ENCODE results near the gene KIRREL2.

Gene KIRREL2

DNA sequence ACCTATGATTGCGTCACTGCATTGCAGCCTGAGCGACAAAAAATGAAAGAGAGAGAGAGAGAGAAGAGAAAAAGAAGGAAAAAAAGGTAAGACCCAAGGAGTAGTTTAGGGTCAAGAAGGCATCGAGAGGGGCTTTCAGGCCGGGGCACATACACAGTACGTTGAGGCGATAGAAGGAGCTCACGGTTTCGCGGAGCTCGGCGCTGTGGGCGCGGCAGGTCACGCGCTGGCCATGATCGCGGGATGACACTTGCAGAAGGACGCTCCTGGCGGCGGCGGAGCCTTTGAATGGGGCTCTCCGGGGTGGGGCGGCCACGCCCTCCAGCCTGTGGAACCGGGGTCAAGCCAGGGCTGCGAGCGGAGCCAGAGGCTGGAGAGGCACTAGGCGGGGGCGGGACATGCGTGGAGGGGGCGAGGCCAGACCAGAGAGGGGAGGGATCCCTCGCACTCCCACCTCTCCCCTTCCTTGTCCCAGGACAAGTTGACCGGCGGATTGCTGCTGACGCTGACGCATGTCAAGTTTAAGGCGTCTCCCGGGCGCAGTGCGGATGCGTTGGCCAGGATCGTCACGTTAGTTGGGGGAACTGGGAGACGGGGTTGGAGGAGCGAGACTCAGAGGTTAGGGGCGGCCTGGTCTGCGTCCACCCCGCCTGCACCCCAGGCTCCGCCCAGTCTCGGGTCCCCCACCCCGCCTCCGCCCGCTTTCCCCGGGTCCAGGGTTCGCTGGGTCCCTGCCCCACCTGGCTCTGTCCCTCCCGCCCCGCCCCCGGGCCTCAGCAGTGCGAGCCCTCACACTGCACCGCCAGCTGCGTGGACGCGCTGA, 11.3 kb upstream of the KIRREL2 start:
- no peak for DNase-seq

- DNase-seq: no peak
These were observed 10.6 kb upstream of the KIRREL2 start for GRCh38 chr19:35846038-35846668.

DNA sequence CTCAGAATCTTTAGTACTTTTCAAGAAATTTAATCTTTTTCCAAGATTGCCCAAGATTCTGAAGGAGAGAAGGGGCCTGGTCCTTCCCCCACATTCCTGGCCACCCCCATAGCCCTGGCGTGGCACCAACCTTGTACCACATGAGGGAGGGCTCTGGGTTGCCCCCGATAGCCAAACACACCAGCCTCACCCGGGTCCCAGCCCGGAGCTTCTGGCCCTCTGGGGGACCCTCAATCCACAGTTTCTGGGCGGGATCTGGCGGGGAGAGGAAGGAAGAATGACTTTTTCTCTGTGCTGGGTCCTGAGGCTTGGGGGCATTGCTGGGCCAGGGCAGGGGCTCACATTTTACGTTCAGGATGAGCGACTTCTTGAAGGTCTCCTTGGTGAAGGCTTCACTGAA, 8.8 kb upstream of the KIRREL2 start:
- DNase-seq: no peak

GRCh38 chr19:35848486-35848885, 8.2 kb upstream of the KIRREL2 start:
- no peak for DNase-seq

- DNase-seq: no peak
These were observed 7.7 kb upstream of the KIRREL2 start for GRCh38 chr19:35848919-35849505.

- peak; percentile 17 for DNase-seq
These were observed 5.3 kb upstream of the KIRREL2 start for GRCh38 chr19:35851213-35852028.

GRCh38 chr19:35852029-35852780, 4.5 kb upstream of the KIRREL2 start, which contains the start of gene NPHS1:
TSS of gene NPHS1 (minus strand) at chr19:35852504. CDS start at chr19:35851837, 667 bp downstream.
- no peak for DNase-seq

GRCh38 chr19:35853038-35853756, 3.5 kb upstream of the KIRREL2 start:
- no peak for DNase-seq

GRCh38 chr19:35858311-35858710, 1.6 kb downstream of the KIRREL2 start:
- DNase-seq: no peak

GRCh38 chr19:35859414-35859813, 2.7 kb downstream of the KIRREL2 start:
- DNase-seq: no peak

- no peak for DNase-seq
These were observed 3.7 kb downstream of the KIRREL2 start for GRCh38 chr19:35860436-35860817.

DNA sequence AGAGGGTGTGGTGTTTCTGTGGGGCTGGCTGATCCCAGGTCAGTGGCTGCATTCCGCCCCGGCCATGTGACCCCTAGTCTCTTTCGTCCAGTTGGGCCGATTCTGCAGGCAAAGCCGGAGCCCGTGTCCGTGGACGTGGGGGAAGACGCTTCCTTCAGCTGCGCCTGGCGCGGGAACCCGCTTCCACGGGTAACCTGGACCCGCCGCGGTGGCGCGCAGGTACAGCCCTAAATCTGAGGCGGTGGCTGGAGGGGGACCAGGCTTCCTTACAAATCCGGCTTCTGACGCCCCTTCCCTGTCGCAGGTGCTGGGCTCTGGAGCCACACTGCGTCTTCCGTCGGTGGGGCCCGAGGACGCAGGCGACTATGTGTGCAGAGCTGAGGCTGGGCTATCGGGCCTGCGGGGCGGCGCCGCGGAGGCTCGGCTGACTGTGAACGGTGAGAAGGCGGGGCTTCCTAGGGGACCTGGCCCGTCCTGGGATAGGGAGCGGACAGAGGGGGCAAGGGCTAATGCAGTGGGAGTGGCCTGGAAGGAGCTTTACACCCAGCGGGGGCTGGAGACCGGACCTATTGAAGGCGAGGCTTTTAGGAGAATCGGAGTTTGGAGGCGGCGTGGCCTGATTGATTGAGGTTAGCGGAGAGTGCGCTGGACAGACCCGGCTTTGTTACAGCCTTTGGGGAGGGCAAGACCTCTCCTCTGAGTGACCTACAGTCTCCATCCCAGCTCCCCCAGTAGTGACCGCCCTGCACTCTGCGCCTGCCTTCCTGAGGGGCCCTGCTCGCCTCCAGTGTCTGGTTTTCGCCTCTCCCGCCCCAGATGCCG, 4.3 kb downstream of the KIRREL2 start:
- DNase-seq: no peak

DNA sequence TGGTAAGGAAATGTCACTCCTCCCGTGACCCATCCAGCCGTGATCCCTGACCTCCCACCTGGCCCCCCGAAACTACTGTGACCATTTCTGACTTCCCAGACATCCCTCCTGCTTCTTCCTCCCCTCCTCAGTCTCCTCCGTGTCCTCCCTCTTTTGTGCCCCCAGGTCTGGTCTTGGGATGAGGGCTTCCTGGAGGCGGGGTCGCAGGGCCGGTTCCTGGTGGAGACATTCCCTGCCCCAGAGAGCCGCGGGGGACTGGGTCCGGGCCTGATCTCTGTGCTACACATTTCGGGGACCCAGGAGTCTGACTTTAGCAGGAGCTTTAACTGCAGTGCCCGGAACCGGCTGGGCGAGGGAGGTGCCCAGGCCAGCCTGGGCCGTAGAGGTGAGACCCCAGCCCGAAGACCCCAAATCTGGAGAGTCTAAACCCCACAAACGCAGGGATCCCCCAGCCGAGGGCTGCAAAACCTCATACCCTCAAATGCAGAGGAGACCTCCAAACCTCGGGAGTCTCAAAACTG, 5.0 kb downstream of the KIRREL2 start:
- no peak for DNase-seq

DNA sequence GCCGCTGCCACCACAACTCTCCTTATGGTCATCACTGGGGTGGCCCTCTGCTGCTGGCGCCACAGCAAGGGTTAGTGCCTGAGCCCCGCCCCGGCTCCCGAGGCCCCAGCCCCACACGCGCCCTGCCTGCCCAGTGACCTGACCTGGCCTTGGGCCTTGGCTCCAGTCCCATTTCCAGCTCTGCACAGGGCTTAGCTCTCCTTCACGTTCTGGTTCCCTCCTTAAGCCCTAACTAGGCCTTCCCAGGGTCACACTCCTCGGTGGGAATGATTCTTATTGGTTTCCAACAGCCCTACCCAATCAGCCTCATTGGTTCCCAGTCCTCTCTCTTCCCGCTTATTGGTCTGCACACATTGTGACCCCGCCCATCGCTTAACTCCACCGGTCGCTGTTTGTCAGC, 5.8 kb downstream of the KIRREL2 start:
- no peak for DNase-seq

GRCh38 chr19:35863018-35863417, 6.3 kb downstream of the KIRREL2 start:
- DNase-seq: no peak

GRCh38 chr19:35868172-35868822, 11.6 kb downstream of the KIRREL2 start, which contains the start of gene APLP1:
TSS of gene APLP1 (plus strand) at chr19:35868574. CDS start at chr19:35868637, 63 bp downstream.
- DNase-seq: peak; percentile 66

GRCh38 chr19:35868823-35869326, 12.2 kb downstream of the KIRREL2 start:
- DNase-seq: no peak

DNA sequence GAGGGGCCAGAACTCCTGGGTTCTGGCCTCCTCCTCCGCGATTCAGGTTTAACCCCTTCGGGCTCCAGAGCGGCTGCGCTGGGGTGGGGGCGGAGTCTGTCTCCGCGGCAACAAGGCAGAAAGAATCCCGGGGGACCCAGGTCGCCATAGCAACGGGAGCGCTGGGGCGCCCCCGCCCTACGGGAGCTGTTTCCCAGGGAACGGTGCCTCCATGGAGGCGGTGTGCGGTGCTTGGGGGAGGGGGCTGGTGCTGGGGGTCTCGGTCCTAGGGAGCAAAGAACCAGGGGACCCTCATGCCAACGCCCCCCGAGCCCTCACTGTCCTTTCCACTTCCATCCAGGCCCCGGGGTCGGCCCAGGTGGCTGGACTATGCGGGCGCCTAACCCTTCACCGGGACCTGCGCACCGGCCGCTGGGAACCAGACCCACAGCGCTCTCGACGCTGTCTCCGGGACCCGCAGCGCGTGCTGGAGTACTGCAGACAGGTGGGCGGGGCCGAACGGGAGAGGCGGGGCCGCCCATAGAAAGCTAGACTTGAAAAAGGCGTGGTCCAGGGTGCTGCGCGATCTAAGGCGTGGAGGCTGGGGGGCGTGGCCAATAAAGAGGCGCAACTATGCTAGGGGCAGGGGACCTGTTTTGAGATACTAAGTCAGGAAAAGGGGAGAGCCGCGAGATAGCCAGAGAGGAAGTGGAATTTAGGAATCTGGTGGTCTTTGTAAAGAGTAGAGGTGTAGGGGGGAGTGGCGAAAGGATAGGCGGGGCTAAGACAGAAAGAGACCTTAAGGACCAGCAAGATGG, 12.8 kb downstream of the KIRREL2 start:
- DNase-seq: peak; percentile 86
